ENCODE measurements around the gene KBTBD4. TPM values are rescaled to one million over a fixed set of nuclear protein-coding genes. Genes with fewer than 3 reads are reported as not detected.
"Not testable (repeated sequence)": the region's sequence is repeated elsewhere in the genome, so short reads cannot be mapped to it uniquely, and the experiment has no call there.

KBTBD4 gene
- total RNA-seq, 2 experiments from 2014 or later, result 11.9 to 18.4 TPM

GRCh38 chr11:47539681-47540039, 39.1 kb downstream of the KBTBD4 start:
- peaks cover 76% of the 10 kb centered on the region for H3K4me1 Mint-ChIP-seq
- H3K27ac Mint-ChIP-seq, result peak overlapping the region; percentile 83
- H3K36me3 Mint-ChIP-seq (ENCODE audit: low read depth), result peaks cover 37% of the 10 kb centered on the region
- H3K4me3 Mint-ChIP-seq, result peak overlapping the region; percentile 51
- no peak for DNase-seq
- no peak for ATAC-seq
- CTCF ChIA-PET, result interaction anchor here (0.5 to 3.6 kb wide), 12 partner anchors 8 to 568 kb away, joined by 3 to 20 read pairs (median 4); partner anchors contain the start of gene CELF1
- intact Hi-C loops (cut with DNase I, micrococcal nuclease), result loop anchor here (1.0 to 2.0 kb wide), 3 partner anchors 15 to 25 kb away; no protein-coding TSS in a partner anchor
- no peaks in the 10 kb centered on the region for H3K27me3 Mint-ChIP-seq
- no peaks in the 10 kb centered on the region for H3K9me3 Mint-ChIP-seq (ENCODE audit: low read depth)
- POLR2A ChIA-PET, result interaction anchor here (1.0 to 2.1 kb wide), 7 partner anchors 8 to 30 kb away, joined by 3 to 10 read pairs (median 6); no protein-coding TSS in a partner anchor

DNA sequence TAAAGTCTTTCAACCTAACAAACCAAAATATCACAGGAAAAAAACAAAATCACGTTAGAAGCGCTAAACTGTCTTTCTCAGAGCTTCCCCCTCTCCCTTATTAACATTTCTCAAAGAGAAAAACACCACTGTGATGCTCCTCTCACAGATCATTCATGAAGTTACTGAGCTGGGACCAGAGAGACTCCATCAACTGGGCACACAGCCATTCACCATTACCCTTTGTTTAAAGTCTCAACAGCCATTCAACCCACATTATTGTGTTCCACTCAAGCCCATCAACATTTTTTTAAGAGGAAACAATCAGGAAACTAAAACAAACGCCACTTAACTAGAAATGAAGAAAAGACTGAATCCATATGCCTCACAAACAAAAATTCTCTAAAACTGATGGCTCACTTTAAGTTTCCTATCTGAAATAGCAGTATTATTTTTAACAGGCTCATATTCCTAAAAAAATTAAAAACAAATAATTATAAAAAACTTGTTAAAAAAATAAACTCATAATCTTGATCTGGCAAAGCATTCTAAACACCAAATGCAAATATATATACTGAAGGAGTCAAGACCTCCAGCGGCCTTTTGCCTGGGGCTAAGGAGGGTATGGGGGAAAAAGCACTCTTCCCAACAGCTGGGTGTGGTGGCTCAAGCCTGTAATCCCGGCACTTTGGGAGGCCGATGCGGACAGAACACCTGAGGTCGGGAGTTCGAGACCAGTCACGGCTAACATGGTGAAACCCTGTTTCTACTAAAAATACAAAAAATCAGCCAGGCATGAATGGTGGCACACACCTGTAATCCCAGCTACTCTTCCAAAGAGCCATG, 39.8 kb downstream of the KBTBD4 start:
- Mint-ChIP-seq H3K4me1 (peaks cover 71% of the 10 kb centered on the region), H3K27ac (peak overlapping the region; percentile 83), H3K36me3 (ENCODE audit: low read depth) (peaks cover 36% of the 10 kb centered on the region), H3K9me3 (ENCODE audit: low read depth) (no peaks in the 10 kb centered on the region), H3K4me3 (no peak overlapping the region), H3K27me3 (no peaks in the 10 kb centered on the region)
- intact Hi-C loops (cut with DNase I, micrococcal nuclease), result no loop called here
- no peak for DNase-seq
- CTCF ChIA-PET, result interaction anchor here (0.6 to 3.6 kb wide), 9 partner anchors 7 to 569 kb away, joined by 4 to 20 read pairs (median 8); no protein-coding TSS in a partner anchor
- POLR2A ChIA-PET, result interaction anchor here (1.1 to 2.1 kb wide), 3 partner anchors 8 to 27 kb away, joined by 3 to 10 read pairs (median 5); no protein-coding TSS in a partner anchor
- no peak for ATAC-seq

DNA sequence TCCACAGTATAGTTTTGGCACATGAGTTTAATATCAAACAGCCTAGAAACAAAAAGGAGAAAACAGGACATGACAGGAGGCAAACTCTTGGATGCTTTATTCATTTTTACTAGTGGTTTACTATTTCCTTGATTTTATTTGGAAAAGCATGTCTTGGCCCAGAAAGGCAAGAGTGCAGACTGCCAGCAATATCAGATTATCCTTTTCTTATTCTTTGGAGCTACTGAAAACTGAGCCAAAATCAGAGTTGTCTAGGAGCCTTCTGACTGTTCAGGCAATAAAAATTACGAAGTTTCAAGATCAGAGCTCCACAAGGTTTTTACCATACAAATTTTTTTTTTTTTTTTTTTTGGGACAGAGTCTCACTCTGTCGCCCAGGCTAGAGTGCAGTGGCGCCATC, 41.9 kb downstream of the KBTBD4 start:
- no peak for DNase-seq
- Mint-ChIP-seq H3K4me1 (peaks cover 67% of the 10 kb centered on the region), H3K27ac (no peak overlapping the region), H3K36me3 (ENCODE audit: low read depth) (peaks cover 33% of the 10 kb centered on the region), H3K27me3 (no peaks in the 10 kb centered on the region), H3K9me3 (ENCODE audit: low read depth) (no peaks in the 10 kb centered on the region), H3K4me3 (no peak overlapping the region)
- POLR2A ChIA-PET, result no interaction called here
- CTCF ChIA-PET, result interaction anchor here (0.6 to 3.4 kb wide), 7 partner anchors 8 to 74 kb away, joined by 3 to 15 read pairs (median 7); no protein-coding TSS in a partner anchor
- intact Hi-C loops (cut with DNase I, micrococcal nuclease), result no loop called here
- no peak for ATAC-seq

GRCh38 chr11:47534704-47535251, 44.0 kb downstream of the KBTBD4 start:
- CTCF ChIA-PET, result interaction anchor here (0.7 to 1.1 kb wide), 2 partner anchors 9 to 17 kb away, joined by 5 read pairs; no protein-coding TSS in a partner anchor
- POLR2A ChIA-PET, result interaction anchor here (0.6 kb wide), 1 partner anchor 229 kb away, joined by 3 read pairs; no protein-coding TSS in a partner anchor
- Mint-ChIP-seq H3K4me3 (no peak overlapping the region), H3K9me3 (ENCODE audit: low read depth) (no peaks in the 10 kb centered on the region), H3K27me3 (no peaks in the 10 kb centered on the region), H3K36me3 (ENCODE audit: low read depth) (peaks cover 25% of the 10 kb centered on the region), H3K4me1 (peaks cover 60% of the 10 kb centered on the region), H3K27ac (peak overlapping the region; percentile 2)
- intact Hi-C loops (cut with DNase I, micrococcal nuclease), result no loop called here
- DNase-seq (no peak), ATAC-seq (no peak)

DNA sequence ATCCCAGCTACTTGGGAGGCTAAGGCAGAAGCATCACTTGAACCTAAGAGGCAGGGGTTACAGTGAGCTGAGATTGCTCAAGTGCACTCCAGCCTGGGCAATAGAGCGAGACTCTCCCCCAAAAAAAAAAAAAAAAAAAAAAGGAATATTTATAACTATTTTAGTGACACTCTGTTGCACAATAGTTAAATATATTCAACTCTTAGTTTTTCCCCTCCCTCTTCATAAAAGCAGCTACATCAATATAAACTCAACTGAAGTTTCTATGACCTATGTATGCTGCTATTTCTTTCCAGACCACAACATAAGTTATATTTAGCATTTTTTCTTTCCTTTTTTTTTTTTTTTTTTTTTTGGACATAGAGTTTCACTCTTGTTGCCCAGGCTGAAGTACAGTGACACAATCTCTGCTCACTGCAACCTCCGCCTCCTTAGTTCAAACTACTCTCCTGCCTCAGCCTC, 45.0 kb downstream of the KBTBD4 start:
- Mint-ChIP-seq H3K27ac (no peak overlapping the region), H3K9me3 (ENCODE audit: low read depth) (no peaks in the 10 kb centered on the region), H3K36me3 (ENCODE audit: low read depth) (peaks cover 23% of the 10 kb centered on the region), H3K4me3 (no peak overlapping the region), H3K4me1 (peaks cover 50% of the 10 kb centered on the region), H3K27me3 (no peaks in the 10 kb centered on the region)
- POLR2A ChIA-PET, result no interaction called here
- DNase-seq, result no peak
- CTCF ChIA-PET, result interaction anchor here (0.7 to 1.0 kb wide), 2 partner anchors 9 to 15 kb away, joined by 3 to 4 read pairs; no protein-coding TSS in a partner anchor
- intact Hi-C loops (cut with DNase I, micrococcal nuclease), result no loop called here
- ATAC-seq, result no peak

DNA sequence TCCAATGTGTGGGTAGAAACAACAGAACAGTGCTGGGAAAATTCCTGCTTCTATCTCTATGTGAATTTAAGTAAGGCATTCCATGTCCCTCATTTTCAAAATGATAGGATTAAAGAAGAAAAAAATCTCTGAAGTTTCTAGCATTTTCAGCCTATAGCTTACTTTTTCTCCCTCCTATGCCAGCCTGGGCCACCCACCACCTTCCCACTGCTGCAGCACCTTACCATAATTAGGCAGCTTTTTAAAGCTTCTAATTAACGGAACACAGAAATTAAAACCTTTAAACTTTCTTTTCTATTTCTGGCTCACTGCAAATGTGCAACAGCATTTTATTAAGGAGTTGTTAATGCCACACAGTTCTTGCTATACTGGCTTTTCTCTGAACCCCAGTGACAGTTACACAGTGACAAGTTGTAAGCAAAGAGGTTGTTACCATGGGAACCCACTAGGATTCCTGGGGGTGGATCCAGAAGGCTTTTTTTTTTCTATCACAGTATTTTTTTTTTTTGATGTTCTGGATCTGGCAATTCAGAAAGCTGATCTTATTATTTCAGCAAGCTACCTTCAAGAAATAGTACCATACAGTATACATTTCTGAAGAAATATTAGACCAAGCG, 46.1 kb downstream of the KBTBD4 start:
- intact Hi-C loops (cut with DNase I, micrococcal nuclease), result no loop called here
- no peaks in the 10 kb centered on the region for H3K27me3 Mint-ChIP-seq
- H3K27ac Mint-ChIP-seq, result no peak overlapping the region

GRCh38 chr11:47531666-47532065, 47.1 kb downstream of the KBTBD4 start:
- no peaks in the 10 kb centered on the region for H3K9me3 Mint-ChIP-seq (ENCODE audit: low read depth)
- intact Hi-C loops (cut with DNase I, micrococcal nuclease), result no loop called here
- H3K4me3 Mint-ChIP-seq, result no peak overlapping the region
- peaks cover 19% of the 10 kb centered on the region for H3K36me3 Mint-ChIP-seq (ENCODE audit: low read depth)
- H3K4me1 Mint-ChIP-seq, result peaks cover 51% of the 10 kb centered on the region
- no peak for DNase-seq
- no peak for ATAC-seq
- H3K27me3 Mint-ChIP-seq, result no peaks in the 10 kb centered on the region
- ChIA-PET POLR2A (interaction anchor here (1.2 to 1.9 kb wide), 2 partner anchors 8 to 16 kb away, joined by 3 to 5 read pairs; no protein-coding TSS in a partner anchor), CTCF (interaction anchor here (0.8 to 2.7 kb wide), 4 partner anchors 9 to 22 kb away, joined by 3 to 17 read pairs (median 3); no protein-coding TSS in a partner anchor)
- no peak overlapping the region for H3K27ac Mint-ChIP-seq

More for the DNA sequence above, 46.1 kb downstream of the KBTBD4 start:
- Mint-ChIP-seq H3K9me3 (ENCODE audit: low read depth) (no peaks in the 10 kb centered on the region), H3K36me3 (ENCODE audit: low read depth) (peaks cover 22% of the 10 kb centered on the region), H3K4me1 (peaks cover 51% of the 10 kb centered on the region), H3K4me3 (no peak overlapping the region)
- ChIA-PET POLR2A (interaction anchor here (0.5 kb wide), 1 partner anchor 22 kb away, joined by 8 read pairs; no protein-coding TSS in a partner anchor), CTCF (interaction anchor here (0.6 to 2.7 kb wide), 6 partner anchors 8 to 19 kb away, joined by 3 to 17 read pairs (median 4); no protein-coding TSS in a partner anchor)
- no peak for ATAC-seq
- no peak for DNase-seq

GRCh38 chr11:47530721-47531120, 48.0 kb downstream of the KBTBD4 start:
- H3K4me3 Mint-ChIP-seq; intact Hi-C loops (cut with DNase I, micrococcal nuclease): not testable (repeated sequence)
- CTCF ChIA-PET, result interaction anchor here (2.7 kb wide), 1 partner anchor 10 kb away, joined by 17 read pairs; no protein-coding TSS in a partner anchor

DNA sequence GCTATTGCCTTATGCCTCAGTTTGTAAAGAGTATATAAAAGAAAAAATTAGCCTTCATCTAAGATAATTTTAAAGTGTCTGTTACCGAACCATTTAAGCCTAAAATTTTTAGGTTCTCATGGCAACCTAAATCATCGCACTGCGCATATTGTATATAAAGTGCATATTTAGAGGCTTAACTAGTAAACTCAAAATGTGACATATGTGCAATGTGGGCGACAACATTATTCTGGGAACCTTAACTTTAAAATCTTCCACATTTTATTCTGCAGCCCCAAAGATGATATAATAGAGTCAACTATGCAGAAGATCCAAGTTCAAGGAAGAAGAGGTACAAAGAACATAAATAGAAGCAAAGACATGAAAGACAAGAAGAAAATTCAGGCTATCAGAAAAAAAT, 48.8 kb downstream of the KBTBD4 start:
- Mint-ChIP-seq H3K27me3 (no peaks in the 10 kb centered on the region), H3K9me3 (ENCODE audit: low read depth) (no peaks in the 10 kb centered on the region), H3K4me3 (no peak overlapping the region), H3K36me3 (ENCODE audit: low read depth) (peaks cover 15% of the 10 kb centered on the region), H3K4me1 (peaks cover 59% of the 10 kb centered on the region), H3K27ac (peak overlapping the region; percentile 64)
- DNase-seq (no peak), ATAC-seq (no peak)
- intact Hi-C loops (cut with DNase I, micrococcal nuclease), result no loop called here
- ChIA-PET CTCF (interaction anchor here (0.6 to 2.8 kb wide), 2 partner anchors 9 to 185 kb away, joined by 3 to 15 read pairs; partner anchors contain the start of gene AGBL2), POLR2A (no interaction called here)

More at GRCh38 chr11:47530721-47531120, 48.0 kb downstream of the KBTBD4 start:
- not testable (repeated sequence) for H3K9me3 Mint-ChIP-seq (ENCODE audit: low read depth); DNase-seq; ATAC-seq; H3K27me3 Mint-ChIP-seq
- Mint-ChIP-seq H3K4me1 (peaks cover 56% of the 10 kb centered on the region), H3K27ac (peak overlapping the region; percentile 64), H3K36me3 (ENCODE audit: low read depth) (peaks cover 18% of the 10 kb centered on the region)
- POLR2A ChIA-PET, result interaction anchor here (1.9 kb wide), 1 partner anchor 9 kb away, joined by 5 read pairs; no protein-coding TSS in a partner anchor

DNA sequence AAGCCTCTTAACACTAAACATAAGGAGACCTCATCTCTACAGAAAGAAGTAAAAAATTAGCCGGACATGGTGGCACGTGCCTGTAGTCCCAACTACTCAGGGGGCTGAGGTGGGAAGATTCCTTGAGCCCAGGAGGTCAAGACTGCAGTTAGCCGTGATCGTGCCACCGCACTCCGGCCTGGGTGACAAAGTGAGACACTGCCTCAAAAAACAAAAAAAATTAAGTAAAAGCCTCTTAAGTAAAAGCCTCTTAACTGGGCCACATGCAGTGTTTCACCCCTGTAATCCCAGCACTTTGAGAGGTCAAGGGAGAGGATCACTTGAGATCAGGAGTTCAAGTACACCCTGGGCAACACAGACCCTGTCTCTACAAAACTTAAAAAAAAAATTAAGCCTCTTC, 51.6 kb downstream of the KBTBD4 start:
- POLR2A ChIA-PET, result no interaction called here
- Mint-ChIP-seq H3K36me3 (ENCODE audit: low read depth) (peaks cover 13% of the 10 kb centered on the region), H3K4me3 (no peak overlapping the region), H3K27ac (no peak overlapping the region), H3K9me3 (ENCODE audit: low read depth) (no peaks in the 10 kb centered on the region), H3K27me3 (no peaks in the 10 kb centered on the region), H3K4me1 (peaks cover 70% of the 10 kb centered on the region)
- intact Hi-C loops (cut with DNase I, micrococcal nuclease), result no loop called here
- DNase-seq, result no peak
- ATAC-seq, result no peak
- CTCF ChIA-PET, result interaction anchor here (0.6 kb wide), 1 partner anchor 592 kb away, joined by 3 read pairs; no protein-coding TSS in a partner anchor

All from activated CD4-positive, alpha-beta T cell treated with anti-CD3 and anti-CD28 coated beads for 36 hours (primary cell).